Lower lobe of right lung (tissue), 2 donors: Measurements from ENCODE around the gene CDH23. TPM values are rescaled to one million over a fixed set of nuclear protein-coding genes. Genes with fewer than 3 reads are reported as not detected.

Experiments used
- ATAC-seq, 2 donors: fragments of 200-7000 bp; cut with Tn5 transposase; one replicate each; pipeline ENCODE4 v1.9.1; 2020 to 2022; ENCODE audit warnings: mild to moderate bottlenecking in 2 of 2, moderate library complexity in 2 of 2
- DNase-seq: peaks from one replicate; pipeline ENCODE4 v3.0.0-alpha.2; 2020
- H3K27ac ChIP-seq: fragments of 200-600 bp; one replicate; pipeline ENCODE4 v1.8.0; 2022
- H3K27me3 ChIP-seq: fragments of 200-600 bp; one replicate; pipeline ENCODE4 v1.8.0; 2022; ENCODE audit warnings: low read depth
- H3K36me3 ChIP-seq: fragments of 200-600 bp; one replicate; pipeline ENCODE4 v1.8.0; 2022; ENCODE audit warnings: mild to moderate bottlenecking
- H3K4me1 ChIP-seq: fragments of 200-600 bp; one replicate; pipeline ENCODE4 v1.8.0; 2022
- H3K4me3 ChIP-seq: fragments of 200-600 bp; one replicate; pipeline ENCODE4 v1.8.0; 2022; ENCODE audit warnings: mild to moderate bottlenecking
- H3K9me3 ChIP-seq: fragments of 200-600 bp; one replicate; pipeline ENCODE4 v1.8.0; 2022
- CTCF ChIP-seq: fragments of 200-600 bp; IDR thresholded peaks from one replicate; pipeline ENCODE4 v1.8.0; 2022; ENCODE audit warnings: antibody characterized with exemption, mild to moderate bottlenecking
- intact Hi-C: fragments of 100-400 bp; cut with DNase I; formaldehyde crosslinking; loops from one replicate; pipeline ENCODE4 v1.11.0; 2022
- total RNA-seq: library from RNA; stranded (reverse); fragmentation: NEBNext Ultra II Directional; extraction: Animal tissue kit (Norgen Biotek cat#: 25700); gene quantifications from one replicate; pipeline ENCODE4 v1.2.1, GENCODE V29; 2021
- donor health status: DM: no; HTN: yes; CAD: no; lungs with severe emphysema.

Gene CDH23
- total RNA-seq, 1 donor from 2014 or later = 9.4 TPM

- no peak overlapping the region for H3K4me3 ChIP-seq
- DNase-seq (no peak), ATAC-seq (no peak)
- no peaks in the 10 kb centered on the region for H3K36me3 ChIP-seq
- H3K4me1 ChIP-seq = no peaks in the 10 kb centered on the region
- no peak for TF ChIP-seq CTCF
- no peaks in the 10 kb centered on the region for H3K27me3 ChIP-seq
- no peaks in the 10 kb centered on the region for H3K9me3 ChIP-seq
- H3K27ac ChIP-seq = no peak overlapping the region
- intact Hi-C loops = no loop called here
Observed at GRCh38 chr10:71798308-71798624, 401.5 kb downstream of the CDH23 start.

DNA sequence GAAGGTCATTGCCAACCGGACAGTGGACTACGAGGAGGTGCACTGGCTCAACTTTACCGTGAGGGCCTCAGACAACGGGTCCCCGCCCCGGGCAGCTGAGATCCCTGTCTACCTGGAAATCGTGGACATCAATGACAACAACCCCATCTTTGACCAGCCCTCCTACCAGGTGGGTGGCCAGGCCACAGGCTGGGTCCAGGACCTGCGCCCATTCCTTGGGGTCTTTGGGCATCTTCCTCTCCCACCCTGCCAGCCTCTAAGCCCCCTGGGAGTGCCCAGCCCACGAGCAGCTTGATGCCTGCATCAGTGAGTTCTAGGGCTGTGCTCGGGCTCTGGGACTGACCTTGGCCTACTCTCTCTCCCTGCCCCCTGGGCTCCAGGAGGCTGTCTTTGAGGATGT is 402.4 kb downstream of the CDH23 start:
- ATAC-seq (no peak), DNase-seq (no peak)
- Histone ChIP-seq H3K4me3 (no peak overlapping the region), H3K27me3 (no peaks in the 10 kb centered on the region), H3K4me1 (no peaks in the 10 kb centered on the region), H3K9me3 (no peaks in the 10 kb centered on the region), H3K36me3 (no peaks in the 10 kb centered on the region), H3K27ac (no peak overlapping the region)
- intact Hi-C loops = no loop called here
- TF ChIP-seq CTCF = no peak

GRCh38 chr10:71799608-71800453 is 403.1 kb downstream of the CDH23 start:
- Histone ChIP-seq H3K9me3 (no peaks in the 10 kb centered on the region), H3K4me1 (no peaks in the 10 kb centered on the region), H3K36me3 (no peaks in the 10 kb centered on the region), H3K27ac (no peak overlapping the region), H3K4me3 (no peak overlapping the region), H3K27me3 (no peaks in the 10 kb centered on the region)
- ATAC-seq (no peak), DNase-seq (no peak)
- no peak for TF ChIP-seq CTCF
- intact Hi-C loops = no loop called here

GRCh38 chr10:71801361-71801760 is 404.6 kb downstream of the CDH23 start:
- H3K27me3 ChIP-seq = no peaks in the 10 kb centered on the region
- intact Hi-C loops = no loop called here
- H3K4me1 ChIP-seq = peaks cover 6% of the 10 kb centered on the region
- H3K9me3 ChIP-seq = no peaks in the 10 kb centered on the region
- H3K36me3 ChIP-seq = no peaks in the 10 kb centered on the region
- DNase-seq = no peak
- no peak overlapping the region for H3K4me3 ChIP-seq
- H3K27ac ChIP-seq = no peak overlapping the region
- no peak for TF ChIP-seq CTCF
- no peak for ATAC-seq

- no peak for ATAC-seq
- H3K4me3 ChIP-seq = no peak overlapping the region
- H3K27ac ChIP-seq = no peak overlapping the region
- no peak for TF ChIP-seq CTCF
- H3K36me3 ChIP-seq = no peaks in the 10 kb centered on the region
- DNase-seq = no peak
- peaks cover 7% of the 10 kb centered on the region for H3K4me1 ChIP-seq
- no peaks in the 10 kb centered on the region for H3K9me3 ChIP-seq
- no peaks in the 10 kb centered on the region for H3K27me3 ChIP-seq
- intact Hi-C loops = no loop called here
Observed at GRCh38 chr10:71802235-71802634, 405.5 kb downstream of the CDH23 start.
